Measurements from ENCODE around the gene CRIM1. TPM values are rescaled to one million over a fixed set of nuclear protein-coding genes. Genes with fewer than 3 reads are reported as not detected.

CRIM1 gene
- total RNA-seq, 1 experiment from 2014 or later: 24.1 TPM

DNA sequence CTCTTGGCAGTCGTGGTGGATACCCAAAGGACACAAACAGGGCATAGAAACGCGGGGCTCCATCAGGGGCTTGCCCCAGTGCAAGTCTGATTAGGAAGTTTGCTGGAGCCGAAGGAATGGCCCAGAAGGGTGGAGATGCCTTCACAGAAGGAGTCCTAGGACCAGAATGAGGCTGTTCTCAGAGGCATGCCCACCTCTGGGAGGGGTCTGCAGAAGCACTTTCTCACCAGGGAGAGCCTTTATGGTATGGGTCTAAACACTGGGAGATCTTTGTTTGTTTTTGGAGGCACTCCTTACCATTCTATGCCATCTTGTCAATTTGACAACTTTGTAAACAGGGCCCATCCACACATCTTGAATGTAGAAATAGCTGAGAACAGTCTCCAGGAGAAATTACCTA is 75.0 kb downstream of the CRIM1 start:
- POLR2A ChIA-PET: no interaction called here
- Mint-ChIP-seq H3K4me1 (peaks cover 27% of the 10 kb centered on the region), H3K4me3 (no peak overlapping the region), H3K27ac (0 out of 2 replicates have a peak overlapping the region, but pooled peaks have one; percentile 14), H3K27me3 (ENCODE audit: low read depth) (no peaks in the 10 kb centered on the region), H3K9me3 (no peaks in the 10 kb centered on the region), H3K36me3 (no peaks in the 10 kb centered on the region)
- CTCF ChIA-PET: no interaction called here
- no peak for TF ChIP-seq ZNF138 (CRISPR knock-in tag; conservative IDR thresholded peaks at IDR 0.05)
- DNase-seq (ENCODE audit: low spot score) (no peak), ATAC-seq (no peak; the same call in 1 of the 2 replicates)

DNA sequence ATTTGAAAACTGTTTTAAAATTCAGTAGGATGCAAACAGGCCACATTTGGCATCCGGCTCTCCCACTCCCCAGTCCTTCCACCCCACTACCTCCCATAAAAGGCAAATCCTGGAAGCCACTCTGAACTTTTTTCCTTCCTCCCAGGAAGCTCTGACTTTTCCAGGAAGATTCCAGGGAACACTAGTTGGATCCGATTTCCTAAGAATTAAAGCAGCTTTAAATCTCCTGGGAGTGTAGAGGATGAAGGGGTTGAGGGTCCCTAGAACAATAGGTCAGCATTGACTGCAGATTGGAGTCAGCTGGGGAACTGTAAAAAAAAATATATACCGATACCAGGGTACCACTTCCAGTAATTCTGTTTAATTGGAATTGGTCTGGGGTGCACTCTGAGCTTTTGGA is 76.9 kb downstream of the CRIM1 start:
- H3K36me3 Mint-ChIP-seq: peaks cover 2% of the 10 kb centered on the region; the same call in 1 of the 2 replicates
- no peaks in the 10 kb centered on the region for H3K9me3 Mint-ChIP-seq
- peaks cover 27% of the 10 kb centered on the region for H3K4me1 Mint-ChIP-seq
- no peaks in the 10 kb centered on the region for H3K27me3 Mint-ChIP-seq (ENCODE audit: low read depth)
- TF ChIP-seq GRHL2 (CRISPR knock-in tag; IDR thresholded peaks at IDR 0.05; ENCODE audit: insufficient replicate concordance, severe bottlenecking) (no peak), EMX1 (CRISPR knock-in tag; IDR thresholded peaks at IDR 0.05) (no peak), RORB (CRISPR knock-in tag; IDR thresholded peaks at IDR 0.05) (no peak), ZNF263 (CRISPR knock-in tag; IDR thresholded peaks at IDR 0.05; ENCODE audit: low read depth) (no peak), OVOL2 (CRISPR knock-in tag; IDR thresholded peaks at IDR 0.05; ENCODE audit: borderline replicate concordance) (no peak), ZNF423 (CRISPR knock-in tag; IDR thresholded peaks at IDR 0.05) (no peak), ZNF219 (CRISPR knock-in tag; IDR thresholded peaks at IDR 0.05; ENCODE audit: borderline replicate concordance) (no peak), RELA (CRISPR knock-in tag; IDR thresholded peaks at IDR 0.05; ENCODE audit: borderline replicate concordance) (no peak), FOXP1 (CRISPR knock-in tag; IDR thresholded peaks at IDR 0.05; ENCODE audit: borderline replicate concordance) (no peak)
- TF ChIP-seq, protein P1, sequence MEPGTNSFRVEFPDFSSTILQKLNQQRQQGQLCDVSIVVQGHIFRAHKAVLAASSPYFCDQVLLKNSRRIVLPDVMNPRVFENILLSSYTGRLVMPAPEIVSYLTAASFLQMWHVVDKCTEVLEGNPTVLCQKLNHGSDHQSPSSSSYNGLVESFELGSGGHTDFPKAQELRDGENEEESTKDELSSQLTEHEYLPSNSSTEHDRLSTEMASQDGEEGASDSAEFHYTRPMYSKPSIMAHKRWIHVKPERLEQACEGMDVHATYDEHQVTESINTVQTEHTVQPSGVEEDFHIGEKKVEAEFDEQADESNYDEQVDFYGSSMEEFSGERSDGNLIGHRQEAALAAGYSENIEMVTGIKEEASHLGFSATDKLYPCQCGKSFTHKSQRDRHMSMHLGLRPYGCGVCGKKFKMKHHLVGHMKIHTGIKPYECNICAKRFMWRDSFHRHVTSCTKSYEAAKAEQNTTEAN (CRISPR knock-in tag; IDR thresholded peaks at IDR 0.05): no peak
- TF ChIP-seq, protein P2, sequence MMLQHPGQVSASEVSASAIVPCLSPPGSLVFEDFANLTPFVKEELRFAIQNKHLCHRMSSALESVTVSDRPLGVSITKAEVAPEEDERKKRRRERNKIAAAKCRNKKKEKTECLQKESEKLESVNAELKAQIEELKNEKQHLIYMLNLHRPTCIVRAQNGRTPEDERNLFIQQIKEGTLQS (CRISPR knock-in tag; conservative IDR thresholded peaks at IDR 0.05): no peak
- TF ChIP-seq, protein P3, sequence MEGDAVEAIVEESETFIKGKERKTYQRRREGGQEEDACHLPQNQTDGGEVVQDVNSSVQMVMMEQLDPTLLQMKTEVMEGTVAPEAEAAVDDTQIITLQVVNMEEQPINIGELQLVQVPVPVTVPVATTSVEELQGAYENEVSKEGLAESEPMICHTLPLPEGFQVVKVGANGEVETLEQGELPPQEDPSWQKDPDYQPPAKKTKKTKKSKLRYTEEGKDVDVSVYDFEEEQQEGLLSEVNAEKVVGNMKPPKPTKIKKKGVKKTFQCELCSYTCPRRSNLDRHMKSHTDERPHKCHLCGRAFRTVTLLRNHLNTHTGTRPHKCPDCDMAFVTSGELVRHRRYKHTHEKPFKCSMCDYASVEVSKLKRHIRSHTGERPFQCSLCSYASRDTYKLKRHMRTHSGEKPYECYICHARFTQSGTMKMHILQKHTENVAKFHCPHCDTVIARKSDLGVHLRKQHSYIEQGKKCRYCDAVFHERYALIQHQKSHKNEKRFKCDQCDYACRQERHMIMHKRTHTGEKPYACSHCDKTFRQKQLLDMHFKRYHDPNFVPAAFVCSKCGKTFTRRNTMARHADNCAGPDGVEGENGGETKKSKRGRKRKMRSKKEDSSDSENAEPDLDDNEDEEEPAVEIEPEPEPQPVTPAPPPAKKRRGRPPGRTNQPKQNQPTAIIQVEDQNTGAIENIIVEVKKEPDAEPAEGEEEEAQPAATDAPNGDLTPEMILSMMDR (IDR thresholded peaks at IDR 0.05): no peak
- POLR2A ChIA-PET: interaction anchor here (1.0 kb wide), 1 partner anchor 10 kb away, joined by 3 read pairs; no protein-coding TSS in a partner anchor
- CTCF ChIA-PET: interaction anchor here (0.6 to 2.5 kb wide), 5 partner anchors 19 to 80 kb away, joined by 4 to 12 read pairs (median 4); no protein-coding TSS in a partner anchor
- no peak; the same call in 1 of the 2 replicates for ATAC-seq
- no peak overlapping the region for H3K4me3 Mint-ChIP-seq
- no peak for DNase-seq (ENCODE audit: low spot score)
- 0 out of 2 replicates have a peak overlapping the region, but pooled peaks have one; percentile 23 for H3K27ac Mint-ChIP-seq

DNA sequence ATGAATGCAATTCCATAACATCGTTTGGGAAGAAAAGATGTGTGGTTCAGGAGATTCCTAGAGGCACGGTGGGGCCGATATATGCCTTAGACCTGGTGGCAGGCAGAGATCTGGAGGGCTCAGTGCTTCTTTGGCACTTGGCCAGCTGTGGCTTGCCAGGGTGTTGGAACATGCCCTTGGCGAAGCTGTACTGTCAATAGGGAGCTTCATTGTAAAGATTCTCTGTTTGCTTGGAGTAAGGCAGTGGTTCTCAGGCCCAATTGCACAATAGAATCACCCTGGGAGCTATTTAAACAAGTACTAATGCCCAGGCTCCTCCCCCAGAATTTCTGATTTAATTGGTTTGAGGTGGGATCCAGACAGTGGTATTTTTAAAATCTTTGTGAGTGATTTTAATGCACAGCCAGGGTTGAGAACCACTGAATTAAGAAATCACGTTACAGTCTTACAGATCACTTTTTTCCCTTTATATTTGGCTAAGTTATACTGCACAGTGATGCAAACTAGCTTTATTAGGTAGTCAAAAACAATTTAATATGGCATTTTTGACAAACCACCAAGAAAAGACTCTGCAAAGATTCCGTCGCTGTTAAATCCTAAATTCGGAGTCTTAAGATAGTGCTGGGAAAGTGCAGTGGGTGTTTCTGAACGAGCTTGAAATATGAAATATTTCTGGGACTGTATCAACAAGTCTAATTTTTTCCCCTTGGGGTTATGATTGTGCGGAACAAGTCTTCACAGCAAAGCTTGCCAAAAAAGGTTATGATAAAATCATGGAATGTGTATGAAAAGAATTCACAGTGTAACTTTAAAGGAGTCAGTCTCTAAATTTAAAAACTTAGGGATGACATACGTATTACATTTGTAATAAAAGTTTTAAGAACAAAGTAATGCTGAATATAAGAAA is 78.0 kb downstream of the CRIM1 start:
- Mint-ChIP-seq H3K4me1 (peaks cover 24% of the 10 kb centered on the region), H3K36me3 (peaks cover 2% of the 10 kb centered on the region; the same call in 1 of the 2 replicates), H3K9me3 (no peaks in the 10 kb centered on the region), H3K27me3 (ENCODE audit: low read depth) (no peaks in the 10 kb centered on the region), H3K4me3 (no peak overlapping the region), H3K27ac (no peak overlapping the region)
- TF ChIP-seq GABPB1 (CRISPR knock-in tag; IDR thresholded peaks at IDR 0.05) (peak; percentile 31; the same call in 1 of the 2 replicates), NFE2L1 (CRISPR knock-in tag; IDR thresholded peaks at IDR 0.05) (no peak)
- DNase-seq (ENCODE audit: low spot score) (no peak), ATAC-seq (peak; percentile 31)
- ChIA-PET CTCF (interaction anchor here (1.0 to 2.5 kb wide), 5 partner anchors 10 to 81 kb away, joined by 4 to 12 read pairs (median 4); no protein-coding TSS in a partner anchor), POLR2A (interaction anchor here (0.9 to 1.0 kb wide), 2 partner anchors 11 to 70 kb away, joined by 3 to 4 read pairs; no protein-coding TSS in a partner anchor)
